IMR-90 (cell line): ENCODE data around the gene CFAP210. TPM values are rescaled to one million over a fixed set of nuclear protein-coding genes. Genes with fewer than 3 reads are reported as not detected.

Experiments
- ATAC-seq: fragments of 200-7000 bp; cut with Tn5 transposase; 2 replicates; pipeline ENCODE4 v1.9.1; 2020; ENCODE audit warnings: low read depth, mild to moderate bottlenecking, moderate library complexity
- BruUV-seq: library from RNA; stranded (reverse); fragments of 400-500 nt; replicated peaks from 2 replicates; lab custom pipeline; 2021; lab: Mats Ljungman, UMichigan
- CTCF ChIA-PET: fragments of 300-600 bp; formaldehyde crosslinking; extraction: SDS; loops from one replicate; lab custom pipeline; 2021; ENCODE audit warnings: antibody characterized with exemption; lab: Yijun Ruan, JAX
- POLR2A ChIA-PET: fragments of 300-600 bp; sonication (Branson Sonifier 250); formaldehyde crosslinking; loops from one replicate; lab custom pipeline; 2022; ENCODE audit warnings: antibody characterized with exemption; ENCODE audit not compliant: unreplicated experiment; lab: Charles Lee
- DNase-seq: peaks from one replicate; pipeline ENCODE4 v3.0.0; 2013
- H2AFZ ChIP-seq: replicated peaks from 2 replicates; pipeline ENCODE3; 2013; ENCODE audit warnings: low read length, mild to moderate bottlenecking; ENCODE audit not compliant: poor library complexity
- H2AK5ac ChIP-seq: 2 replicates; pipeline ENCODE4 v1.6.1; 2013; ENCODE audit warnings: low read depth, low read length, inconsistent platforms
- H2AK9ac ChIP-seq: replicated peaks from 2 replicates; pipeline ENCODE3; 2013; ENCODE audit warnings: mild to moderate bottlenecking, low read depth, low read length, moderate library complexity; ENCODE audit not compliant: poor library complexity
- H2BK120ac ChIP-seq: 2 replicates; pipeline ENCODE4 v1.6.1; 2013; ENCODE audit warnings: low read depth, low read length, inconsistent platforms
- H2BK15ac ChIP-seq: 3 replicates; pipeline ENCODE4 v1.6.1; 2013; ENCODE audit warnings: low read depth, low read length, inconsistent platforms
- H2BK20ac ChIP-seq: 2 replicates; pipeline ENCODE4 v1.6.1; 2013; ENCODE audit warnings: low read depth, mild to moderate bottlenecking, inconsistent platforms, low read length, moderate library complexity
- H2BK5ac ChIP-seq: 2 replicates; pipeline ENCODE4 v1.6.1; 2013; ENCODE audit warnings: mild to moderate bottlenecking, low read depth, low read length, inconsistent platforms; ENCODE audit not compliant: poor library complexity, severe bottlenecking
- H3K14ac ChIP-seq: replicated peaks from 2 replicates; pipeline ENCODE4 v1.6.1; 2013; ENCODE audit warnings: low read depth, low read length, inconsistent platforms
- H3K18ac ChIP-seq: 2 replicates; pipeline ENCODE4 v1.6.1; 2013; ENCODE audit warnings: low read depth, low read length, control low read depth
- H3K23ac ChIP-seq: 2 replicates; pipeline ENCODE4 v1.6.1; 2013; ENCODE audit warnings: low read depth, low read length, inconsistent platforms
- H3K27ac ChIP-seq: 2 replicates; pipeline ENCODE4 v1.5.1; 2013; ENCODE audit warnings: mild to moderate bottlenecking, control low read depth, low read length; ENCODE audit not compliant: insufficient read depth
- H3K27me3 ChIP-seq: 2 replicates; pipeline ENCODE4 v1.6.1; 2013; ENCODE audit warnings: low read length; ENCODE audit not compliant: control insufficient read depth, insufficient read depth
- H3K36me3 ChIP-seq: 2 replicates; pipeline ENCODE4 v1.6.1; 2013; ENCODE audit warnings: low read length, mixed read lengths; ENCODE audit not compliant: control insufficient read depth, insufficient read depth
- H3K4ac ChIP-seq: 2 replicates; pipeline ENCODE4 v1.6.1; 2013; ENCODE audit warnings: low read depth, low read length, inconsistent platforms
- H3K4me1 ChIP-seq: 2 replicates; pipeline ENCODE4 v1.6.1; 2013; ENCODE audit warnings: low read length, mixed read lengths; ENCODE audit not compliant: control insufficient read depth, insufficient read depth
- H3K4me2 ChIP-seq: 2 replicates; pipeline ENCODE4 v1.6.1; 2013; ENCODE audit warnings: low read depth, mild to moderate bottlenecking, control low read depth, low read length, moderate library complexity
- H3K4me3 ChIP-seq: 2 replicates; pipeline ENCODE4 v1.5.1; 2013; ENCODE audit warnings: low read depth, mild to moderate bottlenecking, control low read depth, low read length, moderate library complexity; ENCODE audit not compliant: insufficient read depth
- H3K56ac ChIP-seq: 2 replicates; pipeline ENCODE4 v1.6.1; 2013; ENCODE audit warnings: low read length, inconsistent platforms; ENCODE audit not compliant: insufficient read depth; ENCODE audit errors: extremely low read depth
- H3K79me1 ChIP-seq, 2 experiments: 2 replicates each; pipeline ENCODE4 v1.6.1; 2013; ENCODE audit warnings: low read length in 2 of 2, inconsistent platforms in 1 of 2, low read depth in 1 of 2
- H3K9ac ChIP-seq: 2 replicates; pipeline ENCODE4 v1.6.1; 2013; ENCODE audit warnings: low read depth, low read length, control low read depth
- H3K9me1 ChIP-seq: 2 replicates; pipeline ENCODE4 v1.6.1; 2013; ENCODE audit warnings: low read length, inconsistent platforms; ENCODE audit not compliant: insufficient read depth
- H3K9me3 ChIP-seq: 2 replicates; pipeline ENCODE4 v1.6.1; 2013; ENCODE audit warnings: low read length; ENCODE audit not compliant: control insufficient read depth, insufficient read depth
- H4K20me1 ChIP-seq: 2 replicates; pipeline ENCODE4 v1.6.1; 2013; ENCODE audit warnings: low read length, inconsistent platforms; ENCODE audit not compliant: insufficient read depth
- H4K5ac ChIP-seq: 2 replicates; pipeline ENCODE4 v1.6.1; 2013; ENCODE audit warnings: mild to moderate bottlenecking, low read depth, low read length, control low read depth
- H4K8ac ChIP-seq, 2 experiments: 2 replicates each; pipeline ENCODE4 v1.6.1; 2013; ENCODE audit warnings: low read depth in 2 of 2, low read length in 2 of 2, control low read depth in 1 of 2, inconsistent platforms in 1 of 2
- H4K91ac ChIP-seq: 2 replicates; pipeline ENCODE4 v1.6.1; 2013; ENCODE audit warnings: low read depth, low read length, inconsistent platforms; ENCODE audit not compliant: insufficient read depth
- BHLHE40 ChIP-seq: fragments of 150-350 bp; IDR thresholded peaks from 2 replicates; pipeline ENCODE4 v1.6.1; 2016; ENCODE audit warnings: mild to moderate bottlenecking, low read depth, low read length
- CEBPB ChIP-seq: IDR thresholded peaks from 2 replicates; pipeline ENCODE4 v1.6.1; 2012; ENCODE audit warnings: low read depth, low read length, improper control_type of control experiment
- CHD1 ChIP-seq: IDR thresholded peaks from 2 replicates; pipeline ENCODE4 v1.6.1; 2012; ENCODE audit warnings: low read depth, low read length, improper control_type of control experiment
- CTCF ChIP-seq: conservative IDR thresholded peaks from 2 replicates; pipeline ENCODE4 v1.5.1; 2012; ENCODE audit warnings: mild to moderate bottlenecking, low read depth, low read length, improper control_type of control experiment
- ELK1 ChIP-seq: fragments of 150-350 bp; IDR thresholded peaks from 2 replicates; pipeline ENCODE4 v1.6.1; 2016; ENCODE audit warnings: low read depth, mild to moderate bottlenecking, low read length, moderate library complexity, borderline replicate concordance
- FOS ChIP-seq: fragments of 150-350 bp; IDR thresholded peaks from 2 replicates; pipeline ENCODE4 v1.6.1; 2016; ENCODE audit warnings: low read depth, low read length
- MAFK ChIP-seq: IDR thresholded peaks from 2 replicates; pipeline ENCODE4 v1.6.1; 2012; ENCODE audit warnings: low read depth, low read length, improper control_type of control experiment
- MAZ ChIP-seq: IDR thresholded peaks from 2 replicates; pipeline ENCODE4 v1.6.1; 2012; ENCODE audit warnings: low read depth, mild to moderate bottlenecking, low read length, improper control_type of control experiment, moderate library complexity, borderline replicate concordance
- MXI1 ChIP-seq: IDR thresholded peaks from 2 replicates; pipeline ENCODE4 v1.6.1; 2012; ENCODE audit warnings: low read depth, mild to moderate bottlenecking, low read length, moderate library complexity, borderline replicate concordance
- NFE2L2 ChIP-seq: fragments of 150-350 bp; IDR thresholded peaks from 2 replicates; pipeline ENCODE4 v1.6.1; 2016; ENCODE audit warnings: low read depth, mild to moderate bottlenecking, low read length
- POLR2A ChIP-seq: IDR thresholded peaks from 2 replicates; pipeline ENCODE4 v1.6.1; 2012; ENCODE audit warnings: mild to moderate bottlenecking, low read depth, low read length
- RAD21 ChIP-seq: IDR thresholded peaks from 2 replicates; pipeline ENCODE4 v1.6.1; 2012; ENCODE audit warnings: low read length, improper control_type of control experiment
- RCOR1 ChIP-seq: IDR thresholded peaks from 2 replicates; pipeline ENCODE4 v1.6.1; 2012; ENCODE audit warnings: mild to moderate bottlenecking, low read length, improper control_type of control experiment; ENCODE audit not compliant: insufficient replicate concordance
- RFX5 ChIP-seq: IDR thresholded peaks from 2 replicates; pipeline ENCODE4 v1.8.0; 2012; ENCODE audit warnings: low read depth, mild to moderate bottlenecking, low read length, moderate library complexity
- SMC3 ChIP-seq: fragments of 150-350 bp; IDR thresholded peaks from 2 replicates; pipeline ENCODE4 v1.6.1; 2016; ENCODE audit warnings: low read depth, mild to moderate bottlenecking, antibody characterized with exemption, low read length, moderate library complexity
- WGBS, 2 experiments: methylation state at CpG; one replicate each; pipeline versions ENCODE4 v1.1.5 to v1.1.7; 2013; ENCODE audit warnings: missing lambda C conversion rate in 2 of 2; ENCODE audit not compliant: insufficient read length in 1 of 2; ENCODE audit errors: extremely low coverage in 2 of 2; 5-methylcytosine and 5-hydroxymethylcytosine counted together
- dilution Hi-C: fragments of 300-500 bp; cut with HindIII; formaldehyde crosslinking; loops from one replicate; pipeline ENCODE4 v1.14.3; 2018; ENCODE audit warnings: low sequenced_read_pairs; ENCODE audit not compliant: unreplicated experiment
- in situ Hi-C: fragments of 300-500 bp; cut with MboI; formaldehyde crosslinking; loops from 3 replicates; pipeline ENCODE4 v1.14.3; 2019; ENCODE audit warnings: low sequenced_read_pairs, inconsistent platforms, mixed read lengths
- intact Hi-C: fragments of 100-400 bp; cut with micrococcal nuclease; formaldehyde crosslinking; loops from 2 replicates; pipeline ENCODE4 v1.10.0; 2022
- polyA plus RNA-seq, 3 experiments: library from polyadenylated mRNA; depleted of rRNA; stranded (reverse); fragments of >200 nt; gene quantifications; 2 replicates each; pipeline ENCODE4 v1.2.3, GENCODE V29; 2012; ENCODE audit warnings: low replicate concordance in 1 of 3
- total RNA-seq: library from RNA; depleted of rRNA; stranded (reverse); fragments of >200 nt; gene quantifications from 2 replicates; pipeline ENCODE4 v1.2.3, GENCODE V29; 2012

The CFAP210 gene
- total and polyA plus RNA-seq, 2 of the 4 experiments (the other 2 are of a cell fraction) = not detected

- 0 out of 2 replicates have a peak overlapping the region, but pooled peaks have one; percentile 18 for H2AK5ac ChIP-seq
- no peak overlapping the region for H3K4ac ChIP-seq
- WGBS, 2 experiments = 82% methylated on average over 5 of the region's 12 CpGs; no CpG with 5 or more reads in 1 of the 2 experiments
- CTCF ChIA-PET = no interaction called here
- DNase-seq (peak; percentile 28), ATAC-seq (no peak)
- no peak overlapping the region for H4K91ac ChIP-seq
- H2BK15ac ChIP-seq = no peak overlapping the region
- H3K9ac ChIP-seq = no peak overlapping the region
- H2BK120ac ChIP-seq = 0 out of 2 replicates have a peak overlapping the region, but pooled peaks have one; percentile 1
- no peaks in the 10 kb centered on the region for H3K9me3 ChIP-seq
- in situ Hi-C loops (no loop called here), intact Hi-C loops (no loop called here), dilution Hi-C loops (no loop called here)
- no peaks in the 10 kb centered on the region for H3K79me1 ChIP-seq
- no peaks in the 10 kb centered on the region for H4K20me1 ChIP-seq
- peak overlapping the region; percentile 33; the same call in 1 of the 2 replicates for H3K18ac ChIP-seq
- no peaks in the 10 kb centered on the region for H3K36me3 ChIP-seq
- H3K56ac ChIP-seq = no peak overlapping the region
- peak overlapping the region; percentile 10 for H2AFZ ChIP-seq
- peak overlapping the region; percentile 37; the same call in 1 of the 2 replicates for H3K27ac ChIP-seq
- peaks cover 10% of the 10 kb centered on the region; the same call in 1 of the 2 replicates for H3K9me1 ChIP-seq
- H2AK9ac ChIP-seq = peak overlapping the region; percentile 31
- POLR2A ChIA-PET = interaction anchor here (0.6 kb wide), 1 partner anchor 59 kb away, joined by 3 read pairs; no protein-coding TSS in a partner anchor
- H3K4me2 ChIP-seq = no peak overlapping the region
- H4K8ac ChIP-seq = no peak overlapping the region
- BruUV-seq = no TSS peak
- no peaks in the 10 kb centered on the region for H3K27me3 ChIP-seq
- H3K4me1 ChIP-seq = peaks cover 15% of the 10 kb centered on the region; the same call in 1 of the 2 replicates
- H3K23ac ChIP-seq = no peak overlapping the region
- H3K14ac ChIP-seq = 0 out of 2 replicates have a peak overlapping the region, but pooled peaks have one; percentile 21
- H2BK5ac ChIP-seq = no peak overlapping the region
- H4K5ac ChIP-seq = peak overlapping the region; percentile 67; the same call in 1 of the 2 replicates
- no peak overlapping the region for H2BK20ac ChIP-seq
- H3K4me3 ChIP-seq = no peak overlapping the region
- TF ChIP-seq CTCF (no peak), MAZ (no peak), ELK1 (no peak), MXI1 (no peak), POLR2A (no peak), CHD1 (no peak), MAFK (no peak), RAD21 (no peak), FOS (no peak), BHLHE40 (no peak), RFX5 (no peak), SMC3 (no peak), CEBPB (no peak), NFE2L2 (no peak), RCOR1 (no peak)
Observed at GRCh38 chr2:169716938-169717690, 22.9 kb upstream of the CFAP210 start.
